GM20000 (cell line): ENCODE results near the gene SCML1.

Experiments used
- DNase-seq: peaks from one replicate; pipeline ENCODE4 v3.0.0; 2012; ENCODE audit warnings: low spot score
- CTCF ChIP-seq: IDR thresholded peaks from 2 replicates; pipeline ENCODE4 v1.5.1; 2012; ENCODE audit warnings: mild to moderate bottlenecking, control low read depth; ENCODE audit errors: extremely low read depth, missing control alignments

SCML1 gene

DNA sequence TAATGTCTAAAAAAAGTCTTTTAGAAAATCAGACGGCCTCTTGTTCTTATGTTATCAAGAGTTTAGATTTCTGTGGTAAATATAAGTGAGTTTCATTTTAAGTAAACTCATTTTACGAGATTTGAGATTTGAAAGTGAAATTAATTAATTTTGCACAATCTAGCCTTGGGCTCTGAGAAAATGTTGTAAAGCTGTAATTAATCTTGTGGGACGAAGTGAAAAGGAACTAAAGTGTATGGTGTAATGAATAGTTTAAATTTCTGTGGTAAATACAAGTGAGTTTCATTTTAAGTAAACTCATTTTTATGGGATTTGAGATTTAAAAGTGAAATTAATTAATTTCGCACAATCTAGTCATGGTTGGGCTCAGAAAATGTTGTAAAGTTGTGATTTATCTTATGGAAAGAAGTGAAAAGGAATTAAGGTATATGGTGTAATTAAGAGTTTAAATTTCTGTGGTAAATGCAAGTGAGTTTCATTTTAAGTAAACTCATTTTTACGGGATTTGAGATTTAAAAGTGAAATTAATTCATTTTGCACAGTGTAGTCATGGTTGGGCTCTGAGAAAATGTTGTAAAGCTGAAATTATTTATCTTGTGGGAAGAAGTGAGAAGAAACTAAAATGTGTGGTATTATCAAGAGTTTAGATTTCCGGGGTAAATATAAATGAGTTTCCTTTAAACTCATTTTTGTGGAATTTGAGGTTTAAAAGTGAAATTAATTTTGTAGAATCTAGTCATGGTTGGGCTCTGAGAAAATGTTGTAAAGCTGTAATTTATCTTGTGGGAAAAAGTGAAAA is 1.6 kb downstream of the SCML1 start:
- DNase-seq, result no peak

DNA sequence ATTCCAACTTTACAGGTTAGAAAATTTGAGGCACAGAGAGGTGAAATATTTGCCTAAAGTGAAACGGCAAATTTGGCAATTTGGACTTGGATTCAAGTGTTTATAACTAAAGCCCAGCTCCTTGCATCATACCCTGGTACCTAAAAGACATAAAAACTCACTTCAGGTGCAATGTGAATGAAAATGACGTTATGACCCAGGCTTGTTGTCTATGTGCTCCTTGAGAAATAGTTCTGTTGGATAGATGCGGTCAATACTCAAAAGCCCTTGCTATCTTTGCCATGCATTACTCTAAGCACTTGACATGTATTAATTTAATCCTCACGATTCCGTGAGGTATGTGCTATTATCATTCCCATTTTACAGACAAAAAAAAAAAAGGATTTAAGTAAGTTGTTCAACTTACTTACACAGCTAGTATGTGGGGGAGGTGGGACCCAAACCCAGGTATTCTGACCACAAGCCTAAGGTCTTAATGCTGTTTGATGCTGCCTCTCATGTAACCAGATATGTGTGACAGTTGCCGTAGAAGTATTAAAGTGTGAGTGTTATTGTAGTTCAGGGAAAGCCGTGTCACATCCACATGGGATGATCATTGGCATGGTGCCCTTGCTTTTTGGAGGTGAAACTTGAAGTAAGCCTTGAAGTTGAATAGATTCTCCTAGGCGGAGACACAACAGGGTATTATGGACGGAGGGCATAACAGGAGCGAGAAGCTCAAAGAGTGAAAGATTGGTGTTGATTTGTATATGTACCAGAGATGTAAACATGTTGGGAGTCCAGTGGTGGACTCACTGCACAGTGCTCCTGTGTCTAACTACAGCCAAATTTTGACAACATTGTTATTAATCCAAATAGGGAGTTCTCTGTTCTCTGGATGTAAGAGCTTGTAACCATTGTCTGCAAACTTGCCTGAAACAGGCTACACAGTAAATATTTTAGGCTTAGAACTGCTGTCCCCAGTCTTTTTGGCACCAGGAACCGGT is 3.1 kb downstream of the SCML1 start:
- TF ChIP-seq CTCF, result no peak
- DNase-seq, result no peak

More for the DNA sequence above, 1.6 kb downstream of the SCML1 start:
- no peak for TF ChIP-seq CTCF

DNA sequence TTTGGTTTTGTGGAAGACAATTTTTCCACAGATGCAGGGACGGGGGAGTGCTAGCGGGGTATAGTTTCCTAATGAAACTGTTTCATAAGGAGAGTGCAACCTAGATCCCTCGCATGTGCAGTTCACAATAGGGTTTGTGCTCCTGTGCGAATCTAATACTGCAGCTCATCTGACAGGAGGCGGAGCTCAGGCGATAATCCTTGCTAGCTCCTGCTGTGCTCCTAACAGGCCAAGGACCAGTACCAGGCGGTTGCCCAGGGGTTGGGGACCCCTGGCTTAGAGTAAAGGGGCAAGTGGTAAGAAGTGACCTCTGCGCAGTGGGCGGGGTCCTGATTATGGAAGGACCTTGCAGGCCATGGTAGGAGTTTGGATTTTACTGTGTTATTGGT is 3.8 kb downstream of the SCML1 start:
- no peak for TF ChIP-seq CTCF
- no peak for DNase-seq

DNA sequence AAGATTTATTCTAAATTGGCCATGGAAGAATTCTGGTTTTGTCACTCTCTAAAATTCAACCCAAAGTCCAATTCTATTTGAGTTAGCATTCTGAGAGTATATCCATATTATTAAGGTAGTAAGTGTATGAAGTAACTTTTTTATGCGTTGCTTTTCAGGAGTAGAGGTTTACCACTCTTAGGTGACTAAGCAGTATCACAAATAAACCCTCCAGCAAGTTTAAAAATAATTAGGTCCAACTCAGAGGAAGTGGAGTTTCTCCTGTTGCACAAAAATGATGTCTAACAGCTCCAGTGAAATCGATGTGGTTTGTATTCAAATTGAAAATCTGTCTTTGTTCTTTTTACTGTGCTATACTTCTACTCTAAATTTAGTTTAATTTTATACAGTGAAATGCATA is 6.6 kb downstream of the SCML1 start:
- no peak for DNase-seq
- TF ChIP-seq CTCF, result no peak

DNA sequence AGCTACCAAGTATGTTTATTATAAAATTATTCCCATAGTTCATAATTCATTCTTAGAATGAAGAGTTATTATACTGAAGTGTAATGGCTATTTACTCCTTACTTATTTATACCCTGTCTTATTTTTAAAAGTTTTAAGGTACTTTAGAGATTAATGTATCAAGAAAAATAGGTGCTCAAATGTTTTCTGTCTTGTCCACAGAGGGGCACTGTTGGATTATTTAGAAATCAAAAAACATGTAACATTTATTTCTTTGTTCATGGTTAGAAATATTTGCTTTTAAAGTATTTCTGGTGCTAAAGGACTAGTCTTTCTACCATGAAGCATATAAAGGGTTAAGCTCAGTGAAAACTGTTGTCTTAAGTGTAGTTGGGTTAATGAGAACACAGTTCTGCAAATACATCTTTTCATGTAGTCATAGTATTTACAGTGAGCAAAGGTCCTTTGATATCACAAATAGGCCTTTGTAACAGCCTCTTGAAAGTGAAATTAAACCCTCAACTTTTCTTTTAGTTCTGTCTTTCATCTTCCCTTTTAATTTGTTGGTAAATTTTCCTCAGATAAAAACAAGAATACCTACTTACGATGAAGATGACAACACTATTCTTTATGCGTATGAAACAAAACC is 7.7 kb downstream of the SCML1 start:
- no peak for TF ChIP-seq CTCF
- DNase-seq, result no peak

DNA sequence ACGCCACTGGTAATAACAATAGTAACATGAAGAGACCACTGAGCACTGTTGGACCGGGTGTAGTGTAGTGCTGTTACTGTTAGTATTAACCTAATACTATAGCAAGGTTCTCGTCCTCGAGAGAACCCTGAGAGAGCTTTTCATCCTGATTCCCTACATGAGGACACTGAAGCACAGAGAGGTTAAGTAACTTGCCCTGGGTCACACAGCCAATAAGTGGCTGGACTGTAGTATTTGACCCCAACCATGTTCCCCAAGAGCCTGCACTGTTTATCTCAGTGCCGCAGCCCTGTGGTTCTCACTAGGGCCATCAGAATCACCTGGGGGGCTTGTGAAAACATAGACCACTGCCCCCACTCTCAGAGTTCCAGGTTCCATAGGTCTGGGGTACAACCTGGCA is 10.4 kb downstream of the SCML1 start:
- TF ChIP-seq CTCF, result no peak
- DNase-seq, result no peak
